ENCODE measurements around the gene DENND10.
"Not testable (repeated sequence)": the region's sequence is repeated elsewhere in the genome, so short reads cannot be mapped to it uniquely, and the experiment has no call there.

DENND10 gene

DNA sequence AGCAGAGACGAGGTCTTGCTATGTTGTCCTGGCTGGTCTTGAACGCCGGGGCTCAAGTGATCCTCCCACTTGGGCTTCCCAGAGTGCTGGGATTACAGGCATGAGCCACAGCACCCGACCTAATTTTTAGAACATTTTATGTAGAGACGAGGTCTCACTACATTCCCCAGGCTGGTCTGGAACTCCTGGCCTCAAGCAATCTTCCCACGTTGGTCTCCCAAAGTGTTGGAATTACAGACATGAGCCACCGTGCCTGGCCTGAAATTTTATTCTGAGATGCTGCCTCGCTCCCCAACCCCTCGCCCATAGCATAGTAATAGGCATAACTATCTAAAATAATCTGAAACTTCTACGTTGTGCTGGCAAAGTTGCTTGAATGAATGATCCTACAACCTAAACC lies 39.7 kb downstream of the DENND10 start:
- no peaks in the 10 kb centered on the region for H3K79me2 ChIP-seq (ENCODE audit: insufficient read depth, low read length)
- H2AFZ ChIP-seq (ENCODE audit: low read depth, low read length, severe bottlenecking): no peak overlapping the region
- H3K27me3 ChIP-seq (ENCODE audit: low read length): no peaks in the 10 kb centered on the region
- H3K9me3 ChIP-seq (ENCODE audit: insufficient read depth, low read length): no peaks in the 10 kb centered on the region
- no peak overlapping the region for H3K4me3 ChIP-seq (ENCODE audit: insufficient read depth, low read length, poor library complexity, severe bottlenecking)
- no peaks in the 10 kb centered on the region for H4K20me1 ChIP-seq (ENCODE audit: low read depth, low read length)
- no peak overlapping the region for H3K9ac ChIP-seq (ENCODE audit: low read length)
- H3F3A ChIP-seq (ENCODE audit: insufficient read depth): peaks cover 9% of the 10 kb centered on the region
- H3K9me2 ChIP-seq (replicated peaks; ENCODE audit: insufficient read depth, low read length): no peaks in the 10 kb centered on the region
- no peak overlapping the region for H3K4me2 ChIP-seq (ENCODE audit: low read depth, low read length, poor library complexity, severe bottlenecking)
- peaks cover 7% of the 10 kb centered on the region; the same call in 1 of the 2 replicates for H3K36me3 ChIP-seq (ENCODE audit: low read length)
- TF ChIP-seq CTCF (IDR thresholded peaks at IDR 0.05; ENCODE audit: insufficient read depth, low read length, poor library complexity, severe bottlenecking) (no peak), EZH2phosphoT487 (conservative IDR thresholded peaks at IDR 0.05; ENCODE audit: low read length) (no peak)
- H3K27ac ChIP-seq (ENCODE audit: low read depth, low read length): no peak overlapping the region

DNA sequence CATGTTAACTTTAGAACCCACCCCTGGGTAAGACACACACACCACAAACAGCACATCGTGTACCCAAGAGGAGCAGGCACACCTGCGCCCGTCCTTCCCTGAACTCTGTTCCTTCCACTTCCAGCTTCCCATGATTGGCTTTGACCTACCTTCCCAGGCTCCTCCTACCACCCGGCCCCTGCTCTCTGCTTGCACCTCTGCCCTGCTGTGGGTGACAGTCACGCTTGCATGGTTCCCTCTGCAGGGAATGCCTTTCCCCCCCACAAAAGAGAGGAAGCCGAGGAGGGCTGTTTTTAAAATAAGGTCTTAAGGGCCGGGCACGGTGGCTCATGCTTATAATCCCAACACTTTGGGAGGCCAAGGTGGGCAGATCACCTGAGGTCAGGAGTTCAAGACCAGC lies 45.2 kb downstream of the DENND10 start:
- Histone ChIP-seq H3K9ac (ENCODE audit: low read length) (no peak overlapping the region), H3K4me2 (ENCODE audit: low read depth, low read length, poor library complexity, severe bottlenecking) (no peak overlapping the region), H3K9me3 (ENCODE audit: insufficient read depth, low read length) (no peaks in the 10 kb centered on the region), H4K20me1 (ENCODE audit: low read depth, low read length) (no peaks in the 10 kb centered on the region), H3K36me3 (ENCODE audit: low read length) (peaks cover 10% of the 10 kb centered on the region), H3K27me3 (ENCODE audit: low read length) (no peaks in the 10 kb centered on the region), H3K4me3 (ENCODE audit: insufficient read depth, low read length, poor library complexity, severe bottlenecking) (no peak overlapping the region), H3F3A (ENCODE audit: insufficient read depth) (peaks cover 5% of the 10 kb centered on the region), H3K9me2 (replicated peaks; ENCODE audit: insufficient read depth, low read length) (no peaks in the 10 kb centered on the region), H3K79me2 (ENCODE audit: insufficient read depth, low read length) (no peaks in the 10 kb centered on the region), H3K27ac (ENCODE audit: low read depth, low read length) (no peak overlapping the region), H2AFZ (ENCODE audit: low read depth, low read length, severe bottlenecking) (no peak overlapping the region)
- TF ChIP-seq EZH2phosphoT487 (conservative IDR thresholded peaks at IDR 0.05; ENCODE audit: low read length) (no peak), CTCF (IDR thresholded peaks at IDR 0.05; ENCODE audit: insufficient read depth, low read length, poor library complexity, severe bottlenecking) (no peak)

DNA sequence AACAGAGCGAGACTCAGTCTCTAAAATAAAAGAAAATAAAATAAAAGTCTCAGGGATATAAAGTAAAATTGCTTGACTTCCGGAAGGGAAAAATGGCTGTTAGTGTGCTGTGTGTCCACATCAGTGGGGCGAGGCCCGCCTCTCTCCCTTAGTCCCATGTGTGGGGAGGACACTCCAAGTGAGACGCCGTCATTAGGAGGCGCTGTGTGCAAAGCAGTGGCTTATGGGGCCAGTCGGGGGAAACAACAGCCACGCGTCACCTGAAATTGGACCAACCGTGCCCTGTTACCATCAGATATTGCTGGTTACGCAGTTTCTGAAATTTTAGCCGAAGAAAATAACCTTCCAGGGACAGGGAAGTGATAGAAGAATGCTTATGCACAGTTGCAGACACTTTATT lies 45.8 kb downstream of the DENND10 start:
- no peaks in the 10 kb centered on the region for H3K9me2 ChIP-seq (replicated peaks; ENCODE audit: insufficient read depth, low read length)
- peaks cover 3% of the 10 kb centered on the region for H3F3A ChIP-seq (ENCODE audit: insufficient read depth)
- no peak overlapping the region for H3K9ac ChIP-seq (ENCODE audit: low read length)
- TF ChIP-seq EZH2phosphoT487 (conservative IDR thresholded peaks at IDR 0.05; ENCODE audit: low read length) (no peak), CTCF (IDR thresholded peaks at IDR 0.05; ENCODE audit: insufficient read depth, low read length, poor library complexity, severe bottlenecking) (peak; percentile 24)
- no peak overlapping the region for H3K4me2 ChIP-seq (ENCODE audit: low read depth, low read length, poor library complexity, severe bottlenecking)
- no peaks in the 10 kb centered on the region for H3K79me2 ChIP-seq (ENCODE audit: insufficient read depth, low read length)
- H3K27ac ChIP-seq (ENCODE audit: low read depth, low read length): no peak overlapping the region
- H3K36me3 ChIP-seq (ENCODE audit: low read length): peaks cover 10% of the 10 kb centered on the region
- no peaks in the 10 kb centered on the region for H3K27me3 ChIP-seq (ENCODE audit: low read length)
- H4K20me1 ChIP-seq (ENCODE audit: low read depth, low read length): no peaks in the 10 kb centered on the region
- H3K4me3 ChIP-seq (ENCODE audit: insufficient read depth, low read length, poor library complexity, severe bottlenecking): no peak overlapping the region
- H3K9me3 ChIP-seq (ENCODE audit: insufficient read depth, low read length): no peaks in the 10 kb centered on the region
- H2AFZ ChIP-seq (ENCODE audit: low read depth, low read length, severe bottlenecking): no peak overlapping the region

DNA sequence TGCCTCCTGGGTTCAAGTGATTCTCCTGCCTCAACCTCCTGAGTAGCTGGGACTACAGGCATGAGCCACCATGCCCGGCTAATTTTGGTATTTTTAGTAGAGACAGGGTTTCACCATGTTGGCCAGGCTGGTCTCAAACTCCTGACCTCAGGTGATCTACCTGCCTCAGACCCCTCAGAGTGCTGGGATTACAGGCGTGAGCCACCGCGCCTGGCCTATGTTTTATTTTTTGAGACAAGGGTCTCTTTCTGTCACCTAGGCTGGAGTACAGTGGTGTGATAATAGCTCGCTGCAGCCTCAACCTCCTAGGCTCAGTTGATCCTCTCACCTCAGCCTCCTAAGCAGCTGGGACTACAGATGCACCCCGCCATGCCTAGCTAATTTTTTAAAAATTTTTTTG lies 47.7 kb downstream of the DENND10 start:
- H3K4me2 ChIP-seq (ENCODE audit: low read depth, low read length, poor library complexity, severe bottlenecking); H4K20me1 ChIP-seq (ENCODE audit: low read depth, low read length); H3K4me3 ChIP-seq (ENCODE audit: insufficient read depth, low read length, poor library complexity, severe bottlenecking); H2AFZ ChIP-seq (ENCODE audit: low read depth, low read length, severe bottlenecking); H3K27ac ChIP-seq (ENCODE audit: low read depth, low read length); H3K27me3 ChIP-seq (ENCODE audit: low read length); H3F3A ChIP-seq (ENCODE audit: insufficient read depth); H3K9me2 ChIP-seq (replicated peaks; ENCODE audit: insufficient read depth, low read length); H3K9me3 ChIP-seq (ENCODE audit: insufficient read depth, low read length); H3K9ac ChIP-seq (ENCODE audit: low read length); H3K79me2 ChIP-seq (ENCODE audit: insufficient read depth, low read length): not testable (repeated sequence)
- peaks cover 12% of the 10 kb centered on the region for H3K36me3 ChIP-seq (ENCODE audit: low read length)
